GM18499 (cell line): ENCODE data around the gene ZNF618.

ENCODE experiments used
- ATAC-seq: cut with Tn5 transposase; IDR thresholded peaks from one replicate; pipeline ENCODE4 v1.9.1; 2021; ENCODE audit warnings: moderate number of reproducible peaks; ENCODE audit not compliant: insufficient read depth, unreplicated experiment

ZNF618 gene

DNA sequence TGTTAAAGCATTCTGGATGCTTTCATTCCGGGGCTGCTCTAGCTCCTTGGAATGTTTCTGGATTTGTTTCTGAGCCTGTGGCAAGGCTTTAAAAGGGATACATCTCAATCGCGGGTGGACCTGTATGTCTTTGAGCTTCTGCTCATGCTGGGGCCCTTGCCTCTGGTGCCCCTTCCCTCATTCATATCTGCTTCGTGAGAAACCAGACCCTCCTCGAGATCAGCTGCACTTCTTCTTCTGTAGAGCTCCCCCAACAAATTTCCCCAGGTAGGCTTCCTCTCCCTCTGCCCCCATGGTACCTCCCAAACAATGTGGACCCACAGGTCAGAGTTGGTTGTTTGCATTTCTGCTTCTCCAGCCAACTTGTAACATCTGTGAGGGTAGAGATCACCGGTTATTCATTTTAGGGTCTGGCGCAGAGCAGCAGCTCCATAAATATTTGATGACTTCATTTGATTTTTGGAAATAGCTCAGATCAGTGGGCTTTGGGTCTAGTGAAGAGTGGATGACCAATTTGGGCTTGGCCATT lies 6.6 kb downstream of the ZNF618 start:
- ATAC-seq: no peak

- ATAC-seq: no peak
Observed at GRCh38 chr9:113885183-113886025, 9.3 kb downstream of the ZNF618 start.

GRCh38 chr9:113886026-113886369 lies 9.9 kb downstream of the ZNF618 start:
- ATAC-seq: no peak

DNA sequence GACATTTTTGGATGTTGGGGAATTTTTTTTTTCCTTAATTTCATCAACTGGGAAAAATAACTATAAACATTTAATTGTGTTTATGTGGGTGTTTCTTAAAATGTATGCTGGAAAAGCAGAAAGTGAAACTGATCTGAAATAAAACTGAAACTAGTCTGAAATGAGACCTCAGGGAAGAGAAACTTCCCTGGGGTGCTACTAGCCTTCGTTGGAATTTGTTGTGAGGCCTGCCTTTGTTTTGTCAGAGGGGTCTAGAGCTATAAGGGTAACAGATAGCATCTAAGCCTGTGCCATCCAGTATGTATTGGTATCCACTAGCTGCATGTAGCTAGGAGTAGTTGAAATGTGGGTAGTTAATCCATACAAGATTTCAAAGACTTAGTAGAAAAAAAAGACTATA lies 10.4 kb downstream of the ZNF618 start:
- ATAC-seq: no peak

DNA sequence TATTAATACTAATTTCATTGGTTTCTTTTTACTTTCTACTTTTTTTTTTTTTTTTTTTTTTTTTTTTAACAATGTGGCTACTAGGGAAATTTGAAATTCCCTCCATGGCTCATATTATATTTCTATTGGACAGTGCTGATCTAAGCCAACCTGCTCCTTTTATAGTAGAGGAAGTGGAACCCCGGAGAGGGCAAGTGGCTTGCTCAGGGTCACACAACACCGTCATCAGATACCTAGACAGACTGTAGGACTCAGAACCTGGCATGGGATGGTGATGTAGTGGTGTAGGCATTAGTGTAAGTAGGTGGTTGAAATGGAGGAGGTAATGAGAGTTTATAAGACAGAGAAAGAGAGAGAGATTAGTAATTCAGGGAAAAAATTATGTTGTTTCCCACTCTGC lies 10.8 kb downstream of the ZNF618 start:
- ATAC-seq: no peak

DNA sequence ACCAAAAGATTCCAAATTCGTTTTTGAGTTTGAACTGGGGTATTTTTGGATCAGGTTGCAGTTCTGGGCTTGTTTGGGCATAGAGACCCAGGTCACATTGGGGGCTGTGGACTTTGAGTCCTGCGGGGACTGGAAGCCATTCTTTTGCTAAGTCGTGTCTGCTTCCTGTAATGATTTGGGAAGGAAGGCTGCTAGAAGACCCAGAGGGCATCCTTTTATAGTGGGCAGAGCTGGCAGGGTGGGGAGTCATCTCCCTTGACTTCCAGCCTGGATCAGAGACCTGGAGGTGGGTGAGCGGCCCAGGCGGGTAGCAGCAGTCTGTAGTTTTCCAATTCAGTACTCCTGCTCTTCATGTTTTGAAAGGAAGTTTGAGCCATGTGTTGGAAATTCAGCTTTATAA lies 11.3 kb downstream of the ZNF618 start:
- ATAC-seq: no peak

GRCh38 chr9:113888336-113888735 lies 12.2 kb downstream of the ZNF618 start:
- no peak for ATAC-seq

- no peak for ATAC-seq
Observed at GRCh38 chr9:113888976-113889375, 12.9 kb downstream of the ZNF618 start.

DNA sequence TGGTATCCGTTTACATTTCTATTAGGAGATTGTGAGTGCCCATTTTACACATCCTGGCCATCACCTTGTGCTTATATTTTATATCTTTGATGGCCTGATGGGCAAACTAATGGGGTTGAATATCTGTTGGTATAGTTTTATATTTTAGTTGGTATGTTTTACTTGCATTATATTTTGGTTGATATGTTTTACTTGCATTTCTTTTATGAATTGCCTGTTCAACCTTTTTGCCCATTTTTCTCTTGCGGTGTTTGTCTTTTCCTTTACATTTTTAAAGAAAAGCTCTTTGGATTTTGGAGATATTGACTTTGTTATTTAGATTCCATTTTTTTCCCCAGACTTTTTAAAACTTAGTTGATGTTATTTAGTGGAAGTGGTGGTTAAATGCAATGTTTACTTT lies 14.6 kb downstream of the ZNF618 start:
- no peak for ATAC-seq

GRCh38 chr9:113892861-113893491 lies 16.9 kb downstream of the ZNF618 start:
- no peak for ATAC-seq

DNA sequence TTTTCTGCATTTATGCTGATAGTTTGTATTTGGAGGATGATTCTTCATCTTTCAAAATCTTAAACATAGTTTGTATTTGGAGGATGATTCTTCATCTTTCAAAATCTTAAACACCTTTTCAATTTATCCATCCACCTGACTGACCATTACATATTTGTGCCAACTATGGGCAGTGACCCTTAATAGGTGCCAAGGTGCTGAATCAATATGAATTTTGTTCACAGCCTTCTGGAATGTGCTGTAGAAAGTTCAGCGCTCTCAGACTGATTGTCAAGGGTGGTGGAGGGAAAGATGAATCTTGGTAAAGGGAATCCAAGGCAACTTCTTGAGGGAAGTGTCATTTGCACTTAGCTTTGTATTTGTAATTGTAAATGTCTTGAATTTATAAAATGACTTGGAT lies 18.1 kb downstream of the ZNF618 start:
- ATAC-seq: no peak

DNA sequence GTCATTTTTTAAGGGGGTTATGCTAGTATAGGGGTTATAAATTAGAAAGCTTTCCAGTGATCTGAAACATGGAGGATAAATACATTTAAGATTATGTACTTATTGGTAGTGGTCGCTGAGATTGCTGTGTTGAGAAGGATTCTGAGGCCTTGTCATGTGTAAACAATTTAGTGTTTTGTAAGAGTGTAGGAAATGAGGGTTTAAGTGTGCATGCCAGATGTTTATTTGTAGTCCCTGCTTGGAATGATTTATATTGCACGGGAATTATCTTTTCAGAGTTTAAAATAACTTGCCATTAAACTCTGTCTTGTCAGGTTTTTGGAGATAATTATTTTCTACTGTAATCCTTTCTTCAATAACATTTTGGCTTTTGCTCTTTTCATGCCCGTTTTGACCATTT lies 19.4 kb downstream of the ZNF618 start:
- ATAC-seq: no peak

- ATAC-seq: no peak
Observed at GRCh38 chr9:113896713-113897112, 20.6 kb downstream of the ZNF618 start.

DNA sequence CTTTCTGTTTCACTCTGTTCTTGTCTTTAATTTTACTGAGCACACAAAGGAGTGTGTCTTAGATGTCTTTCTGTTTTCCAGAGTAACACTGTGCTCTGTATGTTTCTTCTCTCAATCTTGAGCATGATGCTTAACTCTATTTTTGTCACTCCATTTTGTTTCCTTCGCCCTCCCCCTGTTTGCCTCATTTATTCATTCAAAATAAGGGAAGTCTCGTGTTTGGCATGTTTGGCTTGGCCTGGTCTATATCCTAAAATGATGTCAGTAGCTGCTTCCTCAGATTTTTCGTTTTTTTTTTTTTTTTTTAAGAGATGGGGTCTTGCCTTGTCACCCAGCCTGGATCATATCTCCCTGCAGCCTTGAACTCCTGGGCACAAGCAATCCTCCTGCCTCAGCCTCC lies 22.0 kb downstream of the ZNF618 start:
- ATAC-seq: no peak

- ATAC-seq: no peak
Observed at GRCh38 chr9:113898596-113898995, 22.5 kb downstream of the ZNF618 start.

- no peak for ATAC-seq
Observed at GRCh38 chr9:113899205-113899604, 23.1 kb downstream of the ZNF618 start.

GRCh38 chr9:113901221-113901688 lies 25.1 kb downstream of the ZNF618 start:
- ATAC-seq: no peak

GRCh38 chr9:113903514-113904077 lies 27.5 kb downstream of the ZNF618 start:
- no peak for ATAC-seq

DNA sequence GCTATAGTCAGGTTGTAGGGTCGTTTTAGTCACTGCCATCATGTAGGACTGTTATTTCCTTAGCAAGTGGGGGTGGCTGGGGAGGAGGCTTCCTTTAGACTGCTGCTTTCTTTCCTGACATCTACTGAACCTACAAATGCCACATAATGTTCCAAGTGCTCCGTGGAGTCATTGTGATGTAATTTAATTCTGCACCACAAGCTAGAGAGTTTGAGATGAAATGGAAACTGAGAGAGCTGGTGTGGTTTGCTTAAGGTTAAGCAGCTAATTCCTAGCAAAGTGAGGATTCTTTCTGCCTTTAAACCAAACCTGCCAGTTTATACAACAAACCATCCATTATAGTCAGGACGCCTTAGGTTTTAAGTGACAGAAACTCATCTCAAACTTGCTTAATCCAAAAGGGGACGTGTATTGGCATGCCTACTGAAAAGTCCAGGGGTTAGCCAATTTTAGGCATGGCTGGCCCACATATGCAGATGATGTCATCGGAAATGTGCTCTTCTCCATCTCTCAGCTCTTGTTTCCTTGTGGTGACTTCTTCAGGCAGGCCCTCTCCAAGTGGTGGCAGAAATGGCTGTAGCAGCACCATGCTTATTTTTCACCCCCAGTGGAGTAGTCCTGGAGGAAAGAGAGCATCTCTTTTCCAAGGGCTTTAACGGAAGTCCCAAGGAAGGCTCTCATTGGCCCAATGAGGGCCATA lies 30.5 kb downstream of the ZNF618 start:
- ATAC-seq: no peak

DNA sequence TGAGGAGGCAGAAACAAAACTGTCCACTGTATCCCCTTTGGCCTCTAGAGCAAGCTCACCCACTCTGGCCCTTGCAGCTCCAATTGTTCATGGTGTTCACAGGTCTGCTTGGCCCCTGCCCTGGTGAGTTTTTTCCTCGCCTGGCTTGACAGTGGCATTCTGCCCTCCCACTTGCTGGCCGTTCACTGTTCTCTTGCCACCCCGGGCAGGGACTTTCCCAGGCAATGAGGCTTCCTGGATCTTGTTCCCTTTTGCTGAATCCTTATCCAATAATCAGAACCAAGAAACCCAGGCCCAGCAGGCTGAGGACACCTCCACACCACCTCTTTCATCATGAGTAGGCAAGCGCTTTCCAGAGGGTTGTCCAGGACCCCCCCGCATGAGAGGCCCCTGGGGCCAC lies 31.2 kb downstream of the ZNF618 start:
- ATAC-seq: no peak

DNA sequence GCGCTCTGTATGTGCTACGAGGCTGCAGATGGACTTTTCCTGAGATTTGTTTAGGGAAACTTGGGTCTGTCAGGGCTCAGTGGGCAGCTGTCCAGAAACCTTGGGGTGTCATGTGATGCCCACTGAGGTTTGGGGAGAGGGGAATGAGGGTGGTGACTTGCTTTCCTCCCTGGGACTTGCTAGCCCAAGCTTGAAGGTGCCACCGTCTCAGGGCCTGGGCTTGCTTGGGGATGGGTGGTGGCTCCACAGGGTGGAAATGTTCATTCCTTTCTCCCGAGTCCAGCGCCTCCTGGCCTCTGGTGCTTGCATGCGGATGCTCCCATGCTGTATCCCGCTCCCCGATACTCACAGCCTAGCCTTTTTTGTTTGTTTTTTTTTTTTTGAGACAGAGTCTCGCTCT lies 33.3 kb downstream of the ZNF618 start:
- no peak for ATAC-seq
